MV-4-11 (cell line): ENCODE measurements around the gene NPAS1.
"Not testable (repeated sequence)": the region's sequence is repeated elsewhere in the genome, so short reads cannot be mapped to it uniquely, and the experiment has no call there.

Experiments
- DNase-seq: peaks from one replicate; lab custom pipeline; 2025; lab: John Stamatoyannopoulos, UW

NPAS1 gene

DNA sequence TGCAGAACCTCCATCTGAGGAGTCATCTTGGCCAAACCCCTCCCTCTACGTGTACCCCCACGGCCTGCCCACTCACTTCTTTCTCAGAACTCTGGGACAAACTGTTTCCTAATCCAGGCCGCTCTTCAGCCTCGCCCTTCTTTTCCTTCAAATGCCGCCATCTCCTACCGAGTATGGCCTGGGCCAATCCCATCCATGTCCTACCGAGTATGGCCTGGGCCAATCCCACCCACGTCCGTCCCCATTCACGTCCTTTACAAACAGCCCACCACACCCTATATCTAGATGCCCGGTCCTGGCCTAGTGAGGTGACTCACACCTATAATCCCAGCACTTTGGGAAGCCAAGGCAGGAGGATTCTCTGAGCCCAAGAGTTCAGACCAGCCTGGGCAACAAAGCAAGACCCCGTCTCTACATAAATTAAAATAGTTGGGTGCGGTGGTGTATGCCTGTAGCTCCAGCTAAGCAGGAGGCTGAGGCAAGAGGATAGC lies 27.7 kb downstream of the NPAS1 start:
- no peak for DNase-seq

DNA sequence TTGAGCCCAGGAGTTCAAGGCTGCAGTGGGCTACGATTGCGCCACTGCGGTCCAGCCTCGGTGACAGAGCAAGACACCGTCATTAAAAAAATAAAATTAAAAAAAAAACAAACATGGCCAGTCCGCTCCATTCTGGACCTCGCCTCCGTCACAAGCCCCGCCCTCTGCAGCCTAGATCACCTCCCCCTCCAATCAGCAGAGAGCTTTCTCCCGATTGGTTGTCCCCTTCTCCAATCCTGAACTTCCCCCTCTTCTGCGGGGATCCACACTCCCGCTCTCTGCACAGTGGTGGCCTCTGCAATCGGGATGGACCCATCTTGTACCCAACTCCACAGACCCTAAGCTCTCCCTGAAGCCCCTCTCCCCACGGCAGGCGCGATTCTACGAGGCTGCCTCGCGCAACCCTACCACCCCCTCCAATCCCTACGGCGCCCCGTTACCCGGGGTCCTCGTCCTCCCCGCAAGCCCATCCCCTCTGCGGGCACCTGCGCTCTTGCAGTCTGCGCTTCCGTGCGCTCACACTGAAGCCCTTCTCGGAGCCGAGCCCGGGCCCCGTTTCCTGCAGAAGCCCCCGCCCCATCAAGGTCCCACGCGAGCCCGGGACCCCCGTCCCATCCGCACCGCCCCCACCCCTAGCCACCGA lies 28.2 kb downstream of the NPAS1 start:
- DNase-seq: peak; percentile 94

DNA sequence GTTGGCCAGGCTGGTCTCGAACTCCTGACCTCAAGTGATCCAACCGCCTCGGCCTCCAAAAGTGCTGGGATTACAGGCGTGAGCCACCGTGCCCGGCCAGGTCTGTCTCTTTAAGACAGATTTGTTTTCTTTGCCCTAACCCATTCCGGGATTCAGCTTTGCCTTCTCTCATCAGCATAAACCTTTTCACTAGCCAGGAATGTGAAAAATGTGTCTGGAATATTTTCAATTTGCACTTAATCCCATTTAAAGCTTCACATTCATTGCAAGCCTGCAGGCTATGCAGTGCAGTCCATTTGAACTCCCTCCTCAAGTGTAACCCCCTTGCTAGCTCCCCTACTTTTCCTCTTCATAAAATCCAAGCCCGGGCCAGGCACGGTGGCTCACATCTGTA lies 29.7 kb downstream of the NPAS1 start:
- DNase-seq: no peak

DNA sequence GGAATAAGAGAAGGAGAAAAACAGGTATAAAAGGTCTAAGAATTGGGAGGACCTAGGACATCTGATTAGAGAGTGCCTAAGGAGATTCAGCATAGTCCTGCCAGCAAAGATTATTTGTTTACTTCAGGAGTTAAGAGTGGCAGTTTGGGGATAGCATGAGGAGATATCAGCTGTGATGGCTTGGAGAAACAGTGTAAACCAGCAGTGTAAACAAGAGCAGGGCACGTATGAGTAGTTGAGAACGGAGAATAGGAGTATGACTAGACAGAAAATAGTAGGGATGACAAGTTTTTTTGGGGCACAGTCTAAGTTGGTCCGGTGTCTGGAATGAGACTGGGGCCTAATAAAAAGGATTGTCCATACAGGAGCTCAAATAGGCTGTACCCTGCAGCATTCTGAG lies 30.9 kb downstream of the NPAS1 start:
- DNase-seq: not testable (repeated sequence)

DNA sequence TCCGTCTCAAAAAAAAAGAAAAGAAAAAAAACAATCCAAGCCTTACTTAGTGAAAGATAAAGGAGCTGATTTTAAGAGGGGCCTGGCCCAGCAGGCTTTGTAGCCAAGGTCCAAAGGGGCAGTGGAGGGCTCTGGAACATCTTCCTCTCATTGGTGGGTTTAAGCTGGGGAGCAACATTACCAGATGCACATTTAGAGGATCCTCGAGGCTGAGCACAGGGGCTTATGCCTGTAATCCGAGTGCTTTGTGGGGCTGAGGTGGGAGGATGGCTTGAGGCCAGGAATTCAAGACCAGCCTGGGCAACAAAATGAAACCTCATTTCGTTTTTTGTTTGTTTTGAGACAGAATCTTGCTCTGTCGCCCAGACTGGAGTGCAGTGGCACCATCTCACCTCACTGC lies 36.8 kb downstream of the NPAS1 start:
- no peak for DNase-seq

DNA sequence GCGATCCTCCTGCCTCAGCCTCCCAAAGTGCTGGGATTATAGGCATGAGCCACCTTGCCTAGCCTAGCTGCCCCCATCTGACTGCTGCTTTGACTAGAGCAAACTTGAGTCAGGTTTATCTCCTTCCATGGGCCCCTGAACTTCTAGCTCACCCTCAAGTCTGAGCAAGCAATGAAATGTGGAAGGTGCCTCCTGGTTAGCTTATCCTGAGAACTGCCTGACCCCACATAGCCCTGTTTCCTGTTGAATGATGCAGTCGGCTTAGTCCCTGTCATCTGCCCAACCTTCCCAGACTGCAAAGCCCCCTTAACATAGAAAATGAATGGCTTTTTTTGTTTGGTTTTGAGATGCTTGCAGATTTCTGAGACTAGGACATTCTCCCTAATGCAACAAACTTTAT lies 37.7 kb downstream of the NPAS1 start:
- DNase-seq: no peak

DNA sequence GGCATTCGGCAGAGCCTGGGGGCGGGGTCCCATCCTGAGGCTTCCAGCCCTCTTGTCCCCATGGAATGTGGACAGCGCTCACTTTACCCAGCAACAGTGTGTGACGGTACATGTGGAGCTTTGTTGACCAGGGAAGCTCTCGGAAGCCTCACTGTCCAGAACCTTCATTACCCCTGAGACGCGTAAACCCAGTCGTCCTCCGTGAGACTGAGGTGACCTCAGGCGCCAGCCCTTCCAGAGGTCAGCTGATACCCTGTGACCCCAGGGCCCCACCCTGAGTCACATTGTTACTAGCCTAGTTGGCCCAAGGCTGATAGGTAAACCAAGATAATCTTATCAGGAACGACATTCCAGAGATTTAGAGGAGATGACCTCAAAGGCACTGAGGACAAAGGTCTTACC lies 39.0 kb downstream of the NPAS1 start:
- DNase-seq: no peak

DNA sequence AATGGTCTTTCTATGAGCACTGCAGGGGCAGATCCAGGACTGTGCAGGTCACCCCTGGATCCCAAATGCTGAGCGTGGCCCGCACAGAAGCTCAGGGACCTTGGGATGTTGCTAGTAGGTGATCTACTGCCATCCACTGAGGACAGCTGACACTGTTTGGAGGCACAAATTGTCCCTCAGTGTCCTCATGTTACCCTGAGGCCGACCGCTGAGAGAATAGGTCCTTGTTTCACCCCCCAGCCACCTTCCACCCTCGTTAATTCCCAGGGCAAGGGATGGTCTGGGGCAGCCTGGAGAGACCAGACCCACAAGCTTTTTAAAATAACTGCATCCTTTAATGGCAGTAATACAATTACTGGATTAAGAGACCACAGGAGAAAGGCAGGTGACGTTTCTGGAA lies 44.2 kb downstream of the NPAS1 start:
- no peak for DNase-seq

DNA sequence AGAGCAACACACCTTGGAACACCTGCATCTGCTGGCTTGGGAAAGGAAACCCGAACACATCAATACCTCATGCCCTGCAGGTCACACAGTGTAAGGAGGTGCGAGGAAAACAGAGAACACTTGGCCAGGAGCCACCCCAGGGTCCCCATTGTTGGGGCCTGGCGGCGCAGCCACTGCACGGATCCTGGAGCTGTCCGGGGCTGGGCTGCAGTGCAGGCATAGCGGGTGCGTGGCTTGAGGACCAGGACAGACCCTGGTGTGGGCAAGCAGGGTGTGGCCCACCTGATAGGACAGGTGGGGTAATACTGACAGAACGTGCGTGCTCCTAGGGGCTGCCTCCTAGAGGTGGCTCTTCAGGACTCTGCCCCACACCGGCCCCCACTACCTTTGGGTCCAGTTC lies 45.6 kb downstream of the NPAS1 start:
- no peak for DNase-seq

DNA sequence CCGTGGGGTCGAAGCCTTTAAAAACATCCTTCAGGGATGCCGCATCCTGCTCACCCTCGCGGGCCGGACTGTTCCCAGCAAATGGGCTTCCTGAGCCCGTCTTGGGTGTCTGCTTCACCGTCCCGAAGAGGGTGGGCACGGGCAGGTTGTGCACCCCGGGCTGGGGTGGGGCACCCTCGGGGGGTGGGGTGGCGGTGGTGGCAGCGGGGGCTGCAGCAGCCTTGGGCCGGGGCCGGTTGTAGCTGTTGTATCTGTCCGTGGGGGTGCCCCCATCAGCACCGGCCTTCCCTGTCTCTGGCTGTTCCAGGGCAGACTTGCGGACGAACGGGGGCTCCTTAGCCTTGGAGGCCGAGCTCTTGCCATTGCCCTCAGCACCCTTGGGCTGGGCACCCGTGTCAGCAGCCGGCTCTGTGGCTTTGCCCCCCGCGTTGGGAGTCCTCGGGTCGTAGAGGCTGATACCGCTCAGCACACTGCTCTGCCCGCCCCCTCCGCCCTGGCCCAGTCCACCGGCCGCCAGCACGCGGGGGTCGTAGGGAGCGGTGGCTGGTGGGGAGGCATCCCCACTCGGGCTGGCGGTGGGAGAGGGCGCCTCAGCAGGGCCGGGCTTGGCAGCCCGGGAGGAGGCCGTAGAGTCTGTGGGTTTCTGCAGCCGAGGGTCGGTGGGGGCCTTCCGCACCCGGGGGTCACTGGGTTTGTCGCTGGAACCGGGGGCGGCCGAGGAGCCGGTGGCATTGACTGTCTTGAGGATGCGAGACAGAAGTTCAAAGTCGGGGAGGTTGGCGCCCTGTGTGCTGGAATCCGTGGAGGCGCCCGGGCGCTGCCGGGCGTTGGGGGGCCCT lies 47.0 kb downstream of the NPAS1 start:
- DNase-seq: no peak

DNA sequence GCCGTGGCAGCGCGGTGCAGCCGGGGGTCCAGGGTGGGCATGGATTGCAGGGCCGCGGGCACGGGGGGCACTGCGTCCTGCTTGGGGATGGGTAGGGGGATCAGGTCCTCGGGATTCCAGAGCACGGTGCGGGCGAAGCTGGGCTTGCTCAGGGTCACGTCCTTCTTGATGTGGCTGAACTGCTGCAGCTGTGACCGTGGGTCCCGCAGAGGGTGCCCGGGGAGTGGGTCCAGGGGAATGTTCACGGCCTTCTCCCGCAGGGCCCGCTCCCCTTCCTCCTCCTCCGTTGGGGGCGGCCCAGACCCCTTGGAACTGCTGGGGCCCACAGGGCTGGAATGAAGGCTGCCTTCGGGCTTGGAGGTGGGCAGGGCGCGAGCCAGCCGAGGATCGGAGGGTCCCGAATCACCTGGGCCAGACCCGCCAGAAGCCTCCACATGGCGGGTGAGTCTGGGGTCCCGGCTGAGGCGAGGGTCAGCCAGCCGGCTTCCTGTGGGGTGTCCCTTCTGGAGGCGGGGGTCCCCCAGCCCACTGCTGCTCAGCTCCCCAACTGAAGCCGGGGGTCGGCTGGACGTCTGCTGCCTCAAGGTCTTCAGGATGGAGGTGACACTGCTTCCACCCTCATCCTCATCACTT lies 47.7 kb downstream of the NPAS1 start:
- no peak for DNase-seq

DNA sequence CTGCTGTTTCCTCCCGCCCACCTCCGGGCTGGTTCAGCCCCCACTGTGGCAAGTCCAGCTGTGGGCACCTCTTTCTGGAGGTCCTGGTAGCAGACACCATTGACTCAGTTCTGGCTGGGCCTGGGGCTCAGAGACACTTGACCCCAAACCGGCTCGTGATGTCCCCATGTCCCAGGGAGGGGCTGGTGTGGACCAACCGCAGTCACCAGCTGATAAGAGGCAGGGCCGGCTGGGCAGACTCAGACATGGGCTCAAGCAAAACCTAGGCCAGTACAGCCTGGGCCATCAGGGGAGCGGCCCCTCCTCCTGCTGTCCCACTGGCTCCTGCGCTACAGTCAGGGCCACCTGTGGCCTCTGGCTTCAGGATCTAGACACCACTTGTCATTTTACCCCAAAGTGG lies 48.6 kb downstream of the NPAS1 start:
- no peak for DNase-seq

DNA sequence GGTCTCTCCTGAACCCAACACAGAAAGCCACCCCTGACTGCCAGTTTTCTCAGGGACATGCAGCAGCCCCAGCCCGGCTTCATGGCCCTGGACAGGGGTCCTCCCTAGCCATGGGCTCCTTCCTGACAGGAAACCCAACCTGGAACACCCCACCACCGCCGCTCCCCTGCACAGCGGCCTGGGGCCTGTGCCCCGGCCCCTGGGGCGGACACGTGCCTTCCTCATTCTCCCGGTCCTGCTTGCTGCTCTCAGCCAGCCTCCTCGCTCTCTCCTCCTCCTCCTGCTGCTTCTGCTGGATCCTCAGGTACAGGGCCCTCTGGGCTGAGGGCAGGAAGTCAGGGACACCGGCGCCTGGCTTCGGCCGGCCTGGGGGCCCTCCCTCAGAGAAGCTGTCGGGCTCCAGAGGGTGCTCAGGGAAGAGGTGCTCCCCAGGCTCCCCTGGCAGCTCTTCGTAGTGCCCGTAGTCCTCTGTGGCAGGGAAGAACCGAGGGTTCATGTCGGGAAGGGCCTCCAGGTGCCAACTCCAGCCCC lies 49.3 kb downstream of the NPAS1 start:
- DNase-seq: no peak

DNA sequence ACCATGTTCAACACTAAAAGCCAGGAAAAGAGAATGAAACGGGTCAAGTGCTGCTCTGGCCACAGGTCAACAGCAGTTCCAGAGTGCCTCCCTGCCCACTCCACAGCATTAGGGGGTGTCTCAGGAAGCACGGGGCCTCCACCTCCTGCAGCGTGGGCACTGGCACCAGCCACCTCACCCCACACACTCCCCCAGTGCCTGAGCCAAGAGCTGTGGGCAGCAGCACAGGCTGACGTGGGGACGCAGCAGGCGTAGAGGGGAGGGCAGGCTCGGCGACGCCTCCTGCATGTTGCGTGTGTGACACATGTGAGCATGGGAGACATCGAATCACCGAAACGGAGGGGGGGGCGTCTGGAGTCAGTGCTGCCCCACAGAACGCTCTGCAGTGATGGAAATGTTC lies 50.2 kb downstream of the NPAS1 start:
- DNase-seq: no peak

DNA sequence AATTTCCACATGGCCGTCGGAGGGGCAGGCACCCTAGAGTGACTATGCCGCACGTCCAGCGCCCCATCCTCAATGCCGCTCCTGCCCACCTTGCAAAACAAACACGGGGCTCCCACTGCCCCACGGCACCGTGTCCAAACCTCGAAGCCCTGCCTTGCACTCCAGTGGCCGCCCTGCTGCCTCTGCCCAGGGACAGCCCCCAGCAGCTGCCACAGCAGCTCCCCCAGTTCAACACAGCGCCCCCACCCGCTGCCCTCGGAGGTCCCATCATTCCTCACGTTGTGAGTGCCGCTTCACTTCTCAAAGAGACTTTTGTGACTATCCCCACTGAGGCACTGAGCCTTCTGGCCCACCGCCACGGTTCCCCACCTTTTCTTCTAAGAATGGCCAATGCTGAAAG lies 51.1 kb downstream of the NPAS1 start:
- DNase-seq: no peak

DNA sequence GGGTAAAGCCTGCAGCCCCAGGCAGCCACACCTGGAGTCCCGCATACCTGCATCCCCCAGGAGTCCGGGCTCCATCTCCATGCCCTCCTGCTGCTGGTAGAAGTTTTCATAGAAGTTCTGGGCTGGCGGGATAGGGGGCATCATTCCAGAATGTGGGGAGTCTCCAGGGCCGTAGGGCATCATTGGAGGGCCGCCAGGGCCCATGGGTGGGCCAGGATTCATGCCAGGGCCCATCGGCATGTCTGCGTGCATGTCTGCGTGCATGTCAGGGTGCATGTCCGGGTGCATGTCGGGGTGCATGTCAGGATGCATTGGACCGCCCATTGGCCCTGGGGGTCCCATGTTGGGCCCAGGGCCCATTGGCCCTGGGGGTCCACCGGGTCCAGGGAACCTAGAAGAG lies 52.1 kb downstream of the NPAS1 start:
- no peak for DNase-seq

DNA sequence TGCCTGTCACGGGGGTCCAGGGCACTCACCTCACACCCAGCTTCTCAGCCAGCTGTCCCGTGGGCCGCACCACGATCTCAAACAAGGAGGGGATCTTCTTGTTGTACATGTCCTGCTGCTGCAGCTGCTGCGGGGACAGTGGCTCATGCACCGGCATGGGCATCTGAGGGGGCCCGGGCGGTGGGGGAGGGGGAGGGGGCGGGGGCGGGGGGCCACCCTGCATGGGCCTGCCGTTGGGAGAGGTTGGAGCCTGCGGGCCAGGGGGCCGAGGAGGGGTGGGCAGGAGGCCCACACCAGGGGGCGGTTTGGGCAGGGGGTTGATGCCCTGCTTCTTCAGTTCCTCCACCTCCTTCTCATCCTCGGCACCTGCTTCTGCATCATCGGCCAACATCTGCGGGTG lies 52.7 kb downstream of the NPAS1 start:
- no peak for DNase-seq

DNA sequence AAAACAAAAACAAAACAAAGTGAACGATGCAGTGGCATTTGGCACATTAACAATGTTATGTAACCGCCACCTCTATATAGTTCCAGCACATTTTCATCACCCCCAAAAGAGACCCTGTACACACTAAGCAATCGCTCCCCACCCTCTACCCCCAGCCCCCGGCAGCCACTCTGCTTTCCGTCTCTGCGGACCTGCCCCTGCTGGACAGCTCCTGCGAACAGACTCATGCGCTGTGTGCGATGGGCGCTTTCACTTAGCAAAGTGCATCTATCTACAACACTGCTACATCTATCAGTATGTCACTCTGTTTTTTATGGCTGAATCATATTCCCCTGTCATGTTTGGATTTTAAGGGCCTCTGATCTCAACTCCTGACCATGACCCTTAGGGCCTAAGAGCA lies 53.9 kb downstream of the NPAS1 start:
- no peak for DNase-seq

DNA sequence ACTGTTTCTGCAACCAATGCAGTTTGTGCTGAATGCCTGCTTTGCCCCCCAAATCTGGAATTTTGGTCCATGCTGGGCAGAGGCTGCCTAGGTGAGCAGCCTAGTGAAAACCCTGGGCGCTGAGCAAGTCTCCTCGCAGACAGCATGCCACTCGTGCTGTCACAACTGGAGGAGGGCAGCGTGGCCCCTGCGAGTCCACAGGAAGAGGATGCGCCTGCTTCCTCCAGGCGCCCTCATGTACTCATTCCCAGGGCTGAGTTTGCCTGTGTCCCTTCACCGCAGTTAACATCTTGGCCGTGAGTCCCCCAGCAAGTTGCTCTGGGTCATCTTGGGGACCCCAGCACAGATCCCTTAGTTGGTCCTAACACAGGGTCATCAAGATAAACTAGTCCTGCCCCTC lies 55.0 kb downstream of the NPAS1 start:
- no peak for DNase-seq

DNA sequence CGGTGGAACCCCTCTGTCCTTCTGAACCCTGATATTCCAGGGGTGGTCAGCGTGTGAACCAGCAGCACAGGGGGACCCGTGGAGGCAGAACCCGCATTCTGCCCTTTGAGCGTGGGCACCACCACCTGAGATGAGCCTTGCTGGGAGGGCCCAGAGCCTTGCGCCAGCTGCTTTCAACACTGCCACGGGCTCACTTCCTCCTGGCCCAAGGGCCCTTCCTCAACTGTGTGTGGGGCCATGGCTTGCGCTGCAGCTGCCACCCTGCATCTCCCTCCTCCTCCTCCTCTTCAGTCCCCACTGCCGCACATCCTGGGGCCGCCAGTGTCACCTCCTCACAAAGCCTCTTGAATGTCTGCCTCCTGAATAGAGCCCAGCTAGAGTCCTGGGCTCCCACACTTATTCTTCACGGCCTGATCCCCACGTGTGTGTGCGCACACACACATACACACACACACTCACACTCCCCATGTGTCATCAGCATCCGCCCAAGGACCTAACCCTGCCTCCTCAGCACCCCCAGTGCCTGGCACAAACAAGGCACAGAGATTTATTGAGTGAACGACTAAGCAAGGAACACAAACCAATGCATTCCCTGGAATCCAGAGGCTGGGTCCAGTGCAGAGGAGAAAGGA lies 55.7 kb downstream of the NPAS1 start:
- peak; percentile 90 for DNase-seq

DNA sequence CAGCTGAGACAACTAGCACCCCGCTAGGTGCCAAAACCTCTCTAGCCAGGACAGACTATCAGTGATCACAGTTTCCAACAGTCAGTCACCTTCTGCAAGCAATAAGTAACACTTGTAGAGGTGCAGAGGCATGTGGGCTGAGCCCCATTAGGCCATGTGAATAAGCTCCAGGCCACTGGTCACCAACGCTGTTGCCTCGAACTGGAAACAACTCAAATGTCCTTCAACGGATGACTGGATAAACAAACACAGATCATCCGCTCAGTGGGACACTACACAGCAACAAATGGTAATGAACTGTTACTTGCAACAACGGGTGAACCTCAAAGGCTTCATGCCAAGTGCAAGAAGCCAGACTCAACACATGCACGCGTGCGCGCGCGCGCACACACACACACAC lies 56.3 kb downstream of the NPAS1 start:
- no peak for DNase-seq

DNA sequence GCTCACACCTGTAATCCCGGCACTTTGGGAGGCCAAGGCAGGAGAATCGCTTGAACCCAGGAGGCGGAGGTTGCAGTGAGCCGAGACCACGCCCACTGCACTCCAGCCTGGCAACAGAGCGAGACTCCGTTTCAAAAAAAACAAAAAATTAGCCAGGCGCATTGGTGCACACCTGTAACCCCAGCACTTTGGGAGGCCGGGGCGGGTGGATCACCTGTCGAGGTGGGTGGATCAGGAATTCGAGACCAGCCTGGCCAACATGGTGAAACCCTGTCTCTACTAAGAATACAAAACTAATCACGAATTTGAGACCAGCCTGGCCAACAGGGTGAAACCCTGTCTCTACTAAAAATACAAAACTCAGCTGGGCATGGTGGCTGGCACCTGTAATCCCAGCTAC lies 58.7 kb downstream of the NPAS1 start:
- not testable (repeated sequence) for DNase-seq
